ENCODE results near the gene C16orf82. TPM values are rescaled to one million over a fixed set of nuclear protein-coding genes. Genes with fewer than 3 reads are reported as not detected.

The C16orf82 gene
- total and polyA plus RNA-seq, 9 of the 15 experiments (the other 6 are each of a cell fraction or from before 2014, with no cell fraction given), result not detected

DNA sequence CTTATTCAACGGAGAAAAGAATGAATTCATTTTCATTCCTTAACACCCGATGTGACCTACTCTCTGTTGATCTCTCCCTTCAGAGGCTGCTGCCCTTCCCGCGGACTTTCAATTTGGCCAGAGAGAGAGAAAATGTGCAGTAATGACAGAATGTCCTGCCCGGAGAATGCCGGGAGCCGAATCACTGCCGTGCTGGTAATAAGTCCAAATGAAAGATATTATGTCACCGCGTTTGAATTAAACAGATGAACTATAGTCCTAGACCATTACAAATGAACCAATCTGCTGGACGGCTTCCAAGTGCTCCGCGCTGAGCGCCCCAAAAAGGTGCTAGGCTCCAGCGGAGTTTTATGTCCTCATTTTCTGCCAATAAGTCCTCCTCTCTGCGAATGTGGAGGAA lies 14.7 kb upstream of the C16orf82 start:
- DNase-seq (ENCODE audit: extremely low read depth in 1 of 4, low spot score in 3 of 4), result no peak
- POLR2A ChIA-PET, result interaction anchor here (0.7 kb wide), 1 partner anchor 213 kb away, joined by 3 read pairs; no protein-coding TSS in a partner anchor
- no peak for ATAC-seq
- H3K79me2 ChIP-seq (ENCODE audit: control insufficient read depth, insufficient read depth, low read length), result no peaks in the 10 kb centered on the region
- H4K20me1 ChIP-seq (replicated peaks; ENCODE audit: control insufficient read depth, insufficient read depth, low read length), result no peaks in the 10 kb centered on the region
- H3K27ac ChIP-seq (ENCODE audit: extremely low read depth, low read depth, low read length), result no peak overlapping the region
- peaks cover 7 to 31% of the 10 kb centered on the region in 2 experiments; a peak in 3 of 5 replicates for H3K27me3 ChIP-seq (ENCODE audit: control insufficient read depth in 2 of 2, insufficient read depth in 2 of 2, low read length in 2 of 2)
- H3K9me3 ChIP-seq (replicated peaks; ENCODE audit: control insufficient read depth, insufficient read depth, low read depth, low read length), result no peaks in the 10 kb centered on the region
- FAIRE-seq, result no peak
- TF ChIP-seq, protein P1, sequence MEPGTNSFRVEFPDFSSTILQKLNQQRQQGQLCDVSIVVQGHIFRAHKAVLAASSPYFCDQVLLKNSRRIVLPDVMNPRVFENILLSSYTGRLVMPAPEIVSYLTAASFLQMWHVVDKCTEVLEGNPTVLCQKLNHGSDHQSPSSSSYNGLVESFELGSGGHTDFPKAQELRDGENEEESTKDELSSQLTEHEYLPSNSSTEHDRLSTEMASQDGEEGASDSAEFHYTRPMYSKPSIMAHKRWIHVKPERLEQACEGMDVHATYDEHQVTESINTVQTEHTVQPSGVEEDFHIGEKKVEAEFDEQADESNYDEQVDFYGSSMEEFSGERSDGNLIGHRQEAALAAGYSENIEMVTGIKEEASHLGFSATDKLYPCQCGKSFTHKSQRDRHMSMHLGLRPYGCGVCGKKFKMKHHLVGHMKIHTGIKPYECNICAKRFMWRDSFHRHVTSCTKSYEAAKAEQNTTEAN (CRISPR knock-in tag; IDR thresholded peaks at IDR 0.05), result no peak
- no peak for TF ChIP-seq SNRNP70 (optimal IDR thresholded peaks at IDR 0.05; ENCODE audit: low read depth, low read length)
- no peak for TF ChIP-seq GATA2 (CRISPR knock-in tag; IDR thresholded peaks at IDR 0.05)
- no peak for TF ChIP-seq MYNN (IDR thresholded peaks at IDR 0.05)
- TF ChIP-seq MYNN (CRISPR knock-in tag; IDR thresholded peaks at IDR 0.05), result no peak
- TF ChIP-seq, protein P2, sequence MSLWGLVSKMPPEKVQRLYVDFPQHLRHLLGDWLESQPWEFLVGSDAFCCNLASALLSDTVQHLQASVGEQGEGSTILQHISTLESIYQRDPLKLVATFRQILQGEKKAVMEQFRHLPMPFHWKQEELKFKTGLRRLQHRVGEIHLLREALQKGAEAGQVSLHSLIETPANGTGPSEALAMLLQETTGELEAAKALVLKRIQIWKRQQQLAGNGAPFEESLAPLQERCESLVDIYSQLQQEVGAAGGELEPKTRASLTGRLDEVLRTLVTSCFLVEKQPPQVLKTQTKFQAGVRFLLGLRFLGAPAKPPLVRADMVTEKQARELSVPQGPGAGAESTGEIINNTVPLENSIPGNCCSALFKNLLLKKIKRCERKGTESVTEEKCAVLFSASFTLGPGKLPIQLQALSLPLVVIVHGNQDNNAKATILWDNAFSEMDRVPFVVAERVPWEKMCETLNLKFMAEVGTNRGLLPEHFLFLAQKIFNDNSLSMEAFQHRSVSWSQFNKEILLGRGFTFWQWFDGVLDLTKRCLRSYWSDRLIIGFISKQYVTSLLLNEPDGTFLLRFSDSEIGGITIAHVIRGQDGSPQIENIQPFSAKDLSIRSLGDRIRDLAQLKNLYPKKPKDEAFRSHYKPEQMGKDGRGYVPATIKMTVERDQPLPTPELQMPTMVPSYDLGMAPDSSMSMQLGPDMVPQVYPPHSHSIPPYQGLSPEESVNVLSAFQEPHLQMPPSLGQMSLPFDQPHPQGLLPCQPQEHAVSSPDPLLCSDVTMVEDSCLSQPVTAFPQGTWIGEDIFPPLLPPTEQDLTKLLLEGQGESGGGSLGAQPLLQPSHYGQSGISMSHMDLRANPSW (CRISPR knock-in tag; IDR thresholded peaks at IDR 0.05), result no peak
- no peak for TF ChIP-seq ADNP (tag; IDR thresholded peaks at IDR 0.05)
- TF ChIP-seq JUNB (CRISPR knock-in tag; conservative IDR thresholded peaks at IDR 0.05), result no peak
- TF ChIP-seq FOXA3 (CRISPR knock-in tag; conservative IDR thresholded peaks at IDR 0.05 in 1 of 2, IDR thresholded peaks at IDR 0.05 in 1 of 2), result no peak
- no peaks in the 10 kb centered on the region for H3K9me1 ChIP-seq (ENCODE audit: control insufficient read depth, insufficient read depth, low read length)
- no peak overlapping the region for H3K4me2 ChIP-seq (ENCODE audit: insufficient read depth, low read length)
- in situ Hi-C loops (cut with MboI), result no loop called here
- BruUV-seq (replicated peaks), result no TSS peak
- no peaks in the 10 kb centered on the region for H3K4me1 ChIP-seq (replicated peaks in 1 of 2; ENCODE audit: control insufficient read depth in 2 of 2, insufficient read depth in 2 of 2, low read length in 2 of 2)
- H3K9ac ChIP-seq (ENCODE audit: insufficient read depth in 1 of 2, low read depth in 2 of 2, low read length in 2 of 2), result no peak overlapping the region
- H3K4me3 ChIP-seq, result no peak overlapping the region
- intact Hi-C loops (cut with micrococcal nuclease), result loop anchor here (10.0 kb wide), 1 partner anchor 57 kb away; no protein-coding TSS in a partner anchor
- CTCF ChIA-PET (ENCODE audit: low intra/inter-chr PET ratio), result no interaction called here
- WGBS (ENCODE audit: insufficient coverage, low coverage, missing lambda C conversion rate), result 8% methylated on average over 16 of the region's 16 CpGs
- H2AFZ ChIP-seq (ENCODE audit: low read depth, low read length), result no peak overlapping the region
- no peaks in the 10 kb centered on the region for H3K36me3 ChIP-seq (ENCODE audit: control insufficient read depth, insufficient read depth, low read length)
